Neural progenitor cell (in vitro differentiated cells): Measurements from ENCODE around the gene RANBP1. TPM values are rescaled to one million over a fixed set of nuclear protein-coding genes. Genes with fewer than 3 reads are reported as not detected.

Source experiments
- DNase-seq: peaks from one replicate; pipeline ENCODE4 v3.0.0-alpha.2; 2016; ENCODE audit warnings: low spot score
- H2AFZ ChIP-seq: fragments of 200-600 bp; sonication (generic); replicated peaks from 2 replicates; pipeline ENCODE4 v1.6.1; 2016; ENCODE audit warnings: antibody characterized with exemption
- H3F3A ChIP-seq: fragments of 200-600 bp; sonication (generic); 2 replicates; pipeline ENCODE4 v1.6.1; 2016; ENCODE audit warnings: antibody characterized with exemption, low read depth
- H3K27ac ChIP-seq: fragments of 200-600 bp; sonication (generic); 2 replicates; pipeline ENCODE4 v1.5.1; 2016; ENCODE audit warnings: mild to moderate bottlenecking
- H3K27me3 ChIP-seq: fragments of 200-600 bp; sonication (generic); 2 replicates; pipeline ENCODE4 v1.6.1; 2016; ENCODE audit warnings: mild to moderate bottlenecking, moderate library complexity
- H3K36me3 ChIP-seq: fragments of 200-600 bp; sonication (generic); 2 replicates; pipeline ENCODE4 v1.5.1; 2016
- H3K4me1 ChIP-seq: fragments of 200-600 bp; sonication (generic); 2 replicates; pipeline ENCODE4 v1.6.1; 2016; ENCODE audit warnings: mixed run types
- H3K4me2 ChIP-seq: fragments of 200-600 bp; sonication (generic); 2 replicates; pipeline ENCODE4 v1.6.1; 2016
- H3K4me3 ChIP-seq: fragments of 200-600 bp; sonication (generic); 2 replicates; pipeline ENCODE4 v1.5.1; 2016
- H3K79me2 ChIP-seq: fragments of 200-600 bp; sonication (generic); 2 replicates; pipeline ENCODE4 v1.6.1; 2016; ENCODE audit warnings: low read depth
- H3K9ac ChIP-seq: fragments of 200-600 bp; sonication (generic); 2 replicates; pipeline ENCODE4 v1.6.1; 2016
- H3K9me3 ChIP-seq: fragments of 200-600 bp; sonication (generic); 2 replicates; pipeline ENCODE4 v1.5.1; 2016; ENCODE audit warnings: low read depth
- H4K20me1 ChIP-seq: fragments of 200-600 bp; sonication (generic); 2 replicates; pipeline ENCODE4 v1.6.1; 2016; ENCODE audit warnings: low read depth
- H3K27ac Mint-ChIP-seq: 3 replicates; pipeline ENCODE4 v1.8.0; 2021; ENCODE audit warnings: mixed read lengths
- H3K27me3 Mint-ChIP-seq: 2 replicates; pipeline ENCODE4 v1.8.0; 2022; ENCODE audit warnings: low read depth, mild to moderate bottlenecking, inconsistent platforms, moderate library complexity, mixed read lengths; ENCODE audit not compliant: insufficient read depth
- H3K36me3 Mint-ChIP-seq: 3 replicates; pipeline ENCODE4 v1.8.0; 2021; ENCODE audit warnings: mixed read lengths
- H3K4me1 Mint-ChIP-seq: 3 replicates; pipeline ENCODE4 v1.8.0; 2021; ENCODE audit warnings: mixed read lengths
- H3K4me3 Mint-ChIP-seq: 3 replicates; pipeline ENCODE4 v1.8.0; 2021; ENCODE audit warnings: mild to moderate bottlenecking, moderate library complexity, mixed read lengths
- H3K9me3 Mint-ChIP-seq: 3 replicates; pipeline ENCODE4 v1.8.0; 2020; ENCODE audit warnings: mixed read lengths
- CTCF ChIP-seq: fragments of 200-600 bp; sonication (generic); IDR thresholded peaks from 2 replicates; pipeline ENCODE4 v1.5.1; 2017; ENCODE audit warnings: antibody characterized with exemption, mild to moderate bottlenecking
- EZH2 ChIP-seq: fragments of 200-600 bp; sonication (generic); IDR thresholded peaks from 2 replicates; pipeline ENCODE4 v1.6.1; 2017; ENCODE audit warnings: antibody characterized with exemption, mild to moderate bottlenecking, moderate library complexity
- EZH2phosphoT487 ChIP-seq: fragments of 200-600 bp; sonication (generic); IDR thresholded peaks from 2 replicates; pipeline ENCODE4 v1.6.1; 2017; ENCODE audit warnings: antibody characterized with exemption
- total RNA-seq: library from RNA; depleted of rRNA; stranded (reverse); fragments of >200 nt; gene quantifications from 2 replicates; pipeline ENCODE4 v1.2.3, GENCODE V29; 2015; ENCODE audit warnings: low replicate concordance

The RANBP1 gene
- total RNA-seq, 1 donor from 2014 or later, result 918 TPM

- TF ChIP-seq EZH2, result no peak
- TF ChIP-seq CTCF, result no peak
Observed at GRCh38 chr22:20165421-20165820, 49.5 kb downstream of the RANBP1 start.

GRCh38 chr22:20165913-20166312 is 50.0 kb downstream of the RANBP1 start:
- TF ChIP-seq CTCF, result no peak
- no peak for TF ChIP-seq EZH2phosphoT487
- TF ChIP-seq EZH2, result no peak
- H3K36me3 ChIP-seq, result no peaks in the 10 kb centered on the region

More at GRCh38 chr22:20165421-20165820, 49.5 kb downstream of the RANBP1 start:
- Histone ChIP-seq H3K27ac (no peak overlapping the region), H3K4me2 (no peak overlapping the region), H3K36me3 (no peaks in the 10 kb centered on the region), H3K9me3 (no peaks in the 10 kb centered on the region), H2AFZ (no peak overlapping the region), H3K4me1 (no peaks in the 10 kb centered on the region), H3K4me3 (no peak overlapping the region), H4K20me1 (no peaks in the 10 kb centered on the region), H3K9ac (no peak overlapping the region), H3F3A (no peaks in the 10 kb centered on the region), H3K79me2 (no peaks in the 10 kb centered on the region), H3K27me3 (no peaks in the 10 kb centered on the region)
- Mint-ChIP-seq H3K9me3 (peaks cover 3% of the 10 kb centered on the region), H3K27ac (no peak overlapping the region), H3K27me3 (peaks cover 4% of the 10 kb centered on the region), H3K4me3 (no peak overlapping the region), H3K36me3 (no peaks in the 10 kb centered on the region), H3K4me1 (peaks cover 1% of the 10 kb centered on the region)
- no peak for DNase-seq

GRCh38 chr22:20166703-20167102 is 50.8 kb downstream of the RANBP1 start:
- H3K9me3 Mint-ChIP-seq, result peaks cover 3% of the 10 kb centered on the region
- Histone ChIP-seq H3K27me3 (no peaks in the 10 kb centered on the region), H4K20me1 (no peaks in the 10 kb centered on the region), H3F3A (no peaks in the 10 kb centered on the region), H3K27ac (no peak overlapping the region), H3K36me3 (no peaks in the 10 kb centered on the region), H3K79me2 (no peaks in the 10 kb centered on the region), H3K4me2 (no peak overlapping the region), H3K4me3 (no peak overlapping the region), H3K4me1 (no peaks in the 10 kb centered on the region), H3K9me3 (no peaks in the 10 kb centered on the region), H3K9ac (no peak overlapping the region), H2AFZ (no peak overlapping the region)
- DNase-seq, result no peak
- peaks cover 3% of the 10 kb centered on the region for H3K27me3 Mint-ChIP-seq
- no peak overlapping the region for H3K4me3 Mint-ChIP-seq
- peaks cover 2% of the 10 kb centered on the region for H3K4me1 Mint-ChIP-seq
- no peak for TF ChIP-seq EZH2
- TF ChIP-seq CTCF, result no peak
- TF ChIP-seq EZH2phosphoT487, result no peak
- no peak overlapping the region for H3K27ac Mint-ChIP-seq
- H3K36me3 Mint-ChIP-seq, result no peaks in the 10 kb centered on the region

More at GRCh38 chr22:20165913-20166312, 50.0 kb downstream of the RANBP1 start:
- Histone ChIP-seq H2AFZ (no peak overlapping the region), H4K20me1 (no peaks in the 10 kb centered on the region), H3K27me3 (no peaks in the 10 kb centered on the region), H3K9ac (no peak overlapping the region), H3K9me3 (no peaks in the 10 kb centered on the region), H3K4me2 (no peak overlapping the region), H3K27ac (no peak overlapping the region), H3F3A (no peaks in the 10 kb centered on the region), H3K4me3 (no peak overlapping the region), H3K4me1 (no peaks in the 10 kb centered on the region), H3K79me2 (no peaks in the 10 kb centered on the region)
- H3K27ac Mint-ChIP-seq, result no peak overlapping the region
- peaks cover 2% of the 10 kb centered on the region for H3K4me1 Mint-ChIP-seq
- DNase-seq, result no peak
- H3K4me3 Mint-ChIP-seq, result no peak overlapping the region
- peaks cover 3% of the 10 kb centered on the region for H3K9me3 Mint-ChIP-seq
- no peaks in the 10 kb centered on the region for H3K36me3 Mint-ChIP-seq
- peaks cover 4% of the 10 kb centered on the region for H3K27me3 Mint-ChIP-seq
